RWPE1 (cell line): Measurements from ENCODE around the gene BTBD16.

Source experiments
- CTCF ChIA-PET: fragments of 350-600 bp; sonication (Branson Sonifier 250); formaldehyde crosslinking; extraction: SDS; loops from one replicate; lab custom pipeline; 2021; lab: Yijun Ruan, JAX
- POLR2A ChIA-PET: fragments of 400-600 bp; formaldehyde crosslinking; extraction: SDS; loops from one replicate; lab custom pipeline; 2020; ENCODE audit warnings: antibody characterized with exemption; ENCODE audit not compliant: low non-redundant PET; lab: Yijun Ruan, JAX
- DNase-seq: peaks from one replicate; pipeline ENCODE4 v3.0.0; 2012; ENCODE audit warnings: low spot score
- H3K27ac ChIP-seq: fragments of 450-650 bp; 2 replicates; pipeline ENCODE4 v1.5.1; 2017
- CTCF ChIP-seq: fragments of 450-650 bp; conservative IDR thresholded peaks from 2 replicates; pipeline ENCODE4 v1.5.1; 2017; ENCODE audit warnings: low read depth, mild to moderate bottlenecking

BTBD16 gene

GRCh38 chr10:122229666-122230065 is 41.4 kb upstream of the BTBD16 start:
- ChIA-PET POLR2A (no interaction called here), CTCF (no interaction called here)

GRCh38 chr10:122230222-122230621 is 40.9 kb upstream of the BTBD16 start:
- ChIA-PET POLR2A (no interaction called here), CTCF (no interaction called here)
- TF ChIP-seq CTCF, result no peak
- H3K27ac ChIP-seq, result no peak overlapping the region
- no peak for DNase-seq

More at GRCh38 chr10:122229666-122230065, 41.4 kb upstream of the BTBD16 start:
- no peak for TF ChIP-seq CTCF
- no peak for DNase-seq
- no peak overlapping the region for H3K27ac ChIP-seq

GRCh38 chr10:122232769-122233168 is 38.3 kb upstream of the BTBD16 start:
- POLR2A ChIA-PET, result no interaction called here
- H3K27ac ChIP-seq, result no peak overlapping the region
- DNase-seq, result no peak
- CTCF ChIA-PET, result interaction anchor here (0.7 to 1.6 kb wide), 3 partner anchors 10 to 333 kb away, joined by 3 to 4 read pairs (median 3); no protein-coding TSS in a partner anchor
- TF ChIP-seq CTCF, result no peak

GRCh38 chr10:122233857-122234348 is 37.2 kb upstream of the BTBD16 start:
- CTCF ChIA-PET, result interaction anchor here (1.5 to 1.6 kb wide), 2 partner anchors 11 to 332 kb away, joined by 3 to 4 read pairs; no protein-coding TSS in a partner anchor
- no peak for DNase-seq
- POLR2A ChIA-PET, result interaction anchor here (0.6 kb wide), 1 partner anchor 11 kb away, joined by 4 read pairs; no protein-coding TSS in a partner anchor
- H3K27ac ChIP-seq, result 0 out of 2 replicates have a peak overlapping the region, but pooled peaks have one; percentile 16
- TF ChIP-seq CTCF, result no peak

- POLR2A ChIA-PET, result interaction anchor here (0.6 kb wide), 1 partner anchor 11 kb away, joined by 4 read pairs; no protein-coding TSS in a partner anchor
- no peak overlapping the region for H3K27ac ChIP-seq
- TF ChIP-seq CTCF, result no peak
- no peak for DNase-seq
- CTCF ChIA-PET, result no interaction called here
Measured at GRCh38 chr10:122234416-122234815, 36.7 kb upstream of the BTBD16 start.

GRCh38 chr10:122236690-122237306 is 34.3 kb upstream of the BTBD16 start:
- no peak overlapping the region for H3K27ac ChIP-seq
- no peak for DNase-seq
- TF ChIP-seq CTCF, result no peak
- ChIA-PET CTCF (no interaction called here), POLR2A (no interaction called here)
